Tibial nerve (tissue), 4 donors: Measurements from ENCODE around the gene GAL3ST2.

Experiments used
- CTCF ChIP-seq, 5 experiments: fragments of 200-600 bp in 3 of 5; fragments of 450-650 bp in 2 of 5; sonication (generic) in 3 of 5; IDR thresholded peaks; one replicate each; pipeline ENCODE4 v1.5.1; 2016 to 2019; ENCODE audit warnings: antibody characterized with exemption in 5 of 5, mild to moderate bottlenecking in 3 of 5, moderate library complexity in 2 of 5
- EP300 ChIP-seq, 2 donors: sonication (generic); formaldehyde crosslinking; IDR thresholded peaks; one replicate each; pipeline ENCODE4 v1.6.1; 2017; ENCODE audit warnings: antibody characterized with exemption in 2 of 2, mild to moderate bottlenecking in 1 of 2
- POLR2A ChIP-seq, 2 donors: fragments of 450-650 bp; IDR thresholded peaks; one replicate each; pipeline ENCODE4 v1.6.1; 2017; ENCODE audit warnings: antibody characterized with exemption in 2 of 2, mild to moderate bottlenecking in 2 of 2, moderate library complexity in 2 of 2

DNA sequence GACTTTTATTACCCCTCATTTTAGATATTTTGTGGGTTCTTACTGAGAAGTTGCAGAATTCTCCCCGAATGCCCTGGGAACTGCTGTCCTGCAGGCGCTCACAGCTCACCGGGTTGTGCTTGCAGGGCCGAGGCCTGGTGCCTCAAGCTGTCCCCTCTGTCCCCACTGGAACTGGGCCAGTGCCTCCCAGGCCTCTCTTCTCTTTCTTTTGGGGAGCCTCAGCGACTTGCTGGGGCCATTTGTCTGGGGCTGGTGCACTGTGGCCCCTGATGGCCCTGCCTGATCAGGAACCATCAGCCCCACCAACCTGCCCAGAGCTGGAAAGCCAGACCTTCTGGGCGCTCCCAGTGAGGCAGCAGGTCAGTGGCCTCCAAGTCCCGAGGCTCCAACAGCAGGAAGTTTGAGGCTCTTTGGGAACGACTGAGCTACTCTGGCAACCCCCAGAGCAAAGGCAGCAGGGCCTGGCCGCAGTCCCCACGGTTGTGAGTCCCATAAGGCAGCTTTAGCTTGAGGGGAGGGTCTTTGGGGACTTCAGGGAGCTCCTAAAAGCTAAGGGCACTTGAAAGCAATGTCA lies 17.7 kb downstream of the GAL3ST2 start:
- no peak for TF ChIP-seq CTCF (IDR thresholded peaks at IDR 0.05)
- TF ChIP-seq POLR2A (IDR thresholded peaks at IDR 0.05) = no peak
- no peak for TF ChIP-seq EP300 (IDR thresholded peaks at IDR 0.05)
